HG02852 (cell line): ENCODE data around the gene RAX2.

ENCODE experiments used
- ATAC-seq: cut with Tn5 transposase; IDR thresholded peaks from one replicate; pipeline ENCODE4 v1.9.1; 2021; ENCODE audit warnings: mild to moderate bottlenecking, moderate library complexity; ENCODE audit not compliant: unreplicated experiment

Gene RAX2

DNA sequence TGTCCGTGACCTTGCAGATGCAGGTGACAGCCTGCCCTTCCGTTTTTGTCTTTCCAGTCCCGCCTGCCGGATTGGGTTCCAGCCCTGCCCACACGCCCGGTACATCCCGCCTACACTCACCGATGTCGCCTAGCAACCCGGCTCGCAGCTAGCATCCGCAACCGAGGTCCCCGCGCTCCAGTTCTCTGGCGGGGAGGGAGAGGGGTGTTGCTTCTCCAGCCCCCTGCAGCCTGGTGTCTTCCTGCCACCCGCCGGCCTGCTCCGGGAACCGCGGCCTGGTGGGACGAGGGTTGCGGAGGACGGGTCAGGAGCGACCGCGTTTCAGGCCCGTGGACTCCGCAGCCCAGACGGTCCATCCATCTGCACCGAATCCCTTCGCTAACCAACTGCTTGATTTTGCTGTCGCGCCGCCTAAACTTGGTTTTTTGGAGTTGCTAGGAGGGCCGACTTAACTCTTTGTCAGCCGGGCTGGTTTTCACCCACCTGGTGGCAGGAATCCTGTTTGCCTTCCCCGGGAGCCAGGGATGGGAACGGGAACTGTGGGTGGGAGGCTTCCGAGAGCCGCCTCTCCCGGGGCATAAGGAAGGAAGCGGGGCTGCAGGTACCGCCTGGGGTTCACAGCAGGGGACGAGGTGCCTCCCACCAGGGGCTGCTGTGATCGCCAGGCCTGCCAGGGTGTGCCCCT is 29.5 kb upstream of the RAX2 start:
- no peak for ATAC-seq

DNA sequence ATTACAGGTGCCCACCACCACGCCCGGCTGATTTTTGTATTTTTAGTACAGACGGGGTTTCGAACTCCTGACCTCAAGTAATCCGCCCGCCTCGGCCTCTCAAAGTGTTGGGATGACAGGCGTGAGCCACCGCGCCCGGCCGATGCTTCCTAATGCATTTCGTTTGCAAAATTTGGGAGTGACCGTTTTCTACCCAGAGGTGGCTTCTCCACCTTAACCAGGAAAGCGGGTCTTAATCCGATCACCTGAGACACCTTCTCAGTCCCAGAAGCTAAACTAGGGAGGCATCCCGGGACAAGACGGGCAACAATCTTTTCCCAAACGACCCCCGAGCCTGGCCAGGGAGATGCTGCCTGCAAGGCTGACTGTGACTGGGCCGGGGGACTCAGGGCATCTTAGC is 29.0 kb upstream of the RAX2 start:
- no peak for ATAC-seq

DNA sequence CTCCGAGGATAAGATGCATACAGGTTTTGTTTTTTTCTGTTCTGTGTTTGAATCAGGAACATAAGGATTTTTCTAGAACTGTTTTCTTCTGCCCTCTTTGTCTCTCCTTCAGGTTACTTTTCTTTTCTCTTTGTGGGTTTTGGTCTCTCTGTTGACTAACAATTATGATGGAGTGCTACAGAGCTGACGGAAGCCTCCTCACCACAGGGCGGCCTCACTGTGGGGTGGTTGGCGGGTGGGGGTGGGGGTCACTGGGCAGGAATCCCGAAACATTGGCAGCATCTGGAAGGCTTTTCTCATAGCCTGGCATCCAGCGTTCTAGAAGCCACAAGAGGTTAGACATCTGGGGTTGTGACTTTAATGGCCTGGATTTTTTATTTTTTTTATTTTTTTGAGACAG is 26.1 kb upstream of the RAX2 start:
- ATAC-seq: no peak

DNA sequence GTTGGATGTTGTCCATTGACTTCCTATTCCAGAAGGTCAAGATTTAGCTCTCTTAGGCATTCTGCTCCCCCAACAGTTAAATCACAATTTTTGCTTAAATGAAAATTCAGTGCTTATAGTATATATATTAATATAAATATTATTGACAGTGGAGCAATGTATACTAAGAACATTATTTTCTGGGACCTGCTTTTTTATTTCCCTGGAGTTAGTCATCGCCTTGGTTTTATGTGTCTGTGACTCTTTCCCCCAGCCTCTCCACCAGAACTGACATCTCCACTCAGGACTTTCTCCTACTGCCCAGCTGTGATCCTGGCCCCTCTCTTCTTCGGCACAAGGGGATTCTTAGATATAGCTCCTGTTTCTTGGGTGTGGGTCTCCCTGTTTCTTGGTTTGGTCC is 24.3 kb upstream of the RAX2 start:
- ATAC-seq: no peak

DNA sequence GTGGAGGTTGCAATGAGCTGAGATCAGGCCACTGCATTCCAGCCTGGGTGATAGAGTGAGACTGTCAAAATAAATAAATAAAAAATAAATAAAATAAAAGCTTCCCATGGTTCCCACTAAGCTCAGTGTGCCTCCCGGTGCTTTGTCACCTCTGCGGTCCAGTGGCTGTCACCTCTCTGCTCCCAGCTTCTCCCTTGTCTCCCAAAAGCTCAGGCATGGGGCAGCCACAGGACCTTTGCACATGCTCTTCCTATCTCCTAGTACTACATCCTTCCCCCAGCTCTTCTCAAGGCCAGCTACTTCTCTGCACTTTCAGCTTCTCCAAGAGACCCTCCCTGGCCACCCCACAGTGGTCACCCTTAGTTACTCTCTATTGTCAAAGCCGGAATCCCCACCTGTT is 21.8 kb upstream of the RAX2 start:
- ATAC-seq: no peak

DNA sequence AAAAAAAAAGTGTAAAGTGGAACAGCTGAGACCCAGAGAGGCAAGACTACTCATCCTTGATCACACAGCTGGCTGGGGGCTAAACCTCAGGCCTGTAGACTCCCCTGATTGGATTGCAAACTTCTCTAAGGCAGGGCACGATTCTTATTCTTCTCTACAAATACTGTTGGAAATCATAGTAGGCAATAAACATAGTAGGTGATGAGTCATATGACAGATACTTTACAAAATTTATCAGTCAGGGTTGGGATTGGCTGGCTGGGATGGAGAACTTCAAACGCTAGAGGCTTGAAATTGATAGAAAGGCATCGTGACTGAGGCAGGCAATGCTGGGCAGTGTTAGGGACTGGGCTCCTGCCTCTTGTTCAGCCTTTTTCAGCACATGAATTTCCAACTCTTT is 20.1 kb upstream of the RAX2 start:
- ATAC-seq: no peak

DNA sequence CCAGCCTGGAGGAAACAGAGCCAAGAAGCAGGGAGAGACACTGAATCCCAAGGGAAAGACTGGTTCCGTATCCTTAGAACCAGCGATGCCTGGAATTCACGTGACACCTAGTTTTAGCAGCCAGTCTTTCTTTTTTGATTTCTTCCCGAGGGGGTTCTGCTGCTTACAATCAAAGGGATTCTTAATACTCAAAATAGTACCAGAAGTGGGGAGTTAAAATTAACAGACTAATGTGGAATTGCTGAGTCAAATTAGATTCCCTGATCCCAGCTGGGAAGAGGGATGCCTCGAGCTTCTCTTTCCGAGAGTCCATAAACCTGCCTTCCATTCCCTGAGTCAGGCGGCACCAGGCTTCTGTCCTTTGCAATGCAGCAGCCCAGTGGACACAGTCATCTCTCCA is 18.9 kb upstream of the RAX2 start:
- no peak for ATAC-seq

DNA sequence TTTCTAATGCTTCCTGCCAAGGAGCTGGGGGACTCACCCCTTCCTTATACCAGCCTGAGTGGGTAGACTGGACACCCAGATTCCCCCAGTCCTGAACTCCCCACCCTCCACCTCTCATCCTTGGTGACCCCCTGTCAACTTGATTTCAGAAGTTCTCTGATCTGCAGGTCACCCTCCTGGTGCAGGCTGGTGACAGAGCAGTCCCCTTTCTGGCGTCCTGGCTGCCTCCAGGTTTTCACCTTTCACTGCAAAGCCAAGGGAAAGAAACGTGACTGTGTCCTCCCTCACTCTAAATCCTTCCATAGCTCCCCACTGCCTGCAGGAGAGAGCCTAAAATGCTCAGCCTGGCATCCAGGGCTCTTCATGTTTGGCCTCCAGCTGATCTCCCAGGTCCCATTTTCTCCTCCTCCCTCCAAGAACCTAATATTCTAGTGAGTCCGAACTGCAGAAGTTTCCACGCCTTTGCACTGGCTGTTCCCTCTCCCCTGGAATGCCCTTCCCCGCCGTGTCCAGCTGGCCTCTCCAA is 18.2 kb upstream of the RAX2 start:
- ATAC-seq: no peak

DNA sequence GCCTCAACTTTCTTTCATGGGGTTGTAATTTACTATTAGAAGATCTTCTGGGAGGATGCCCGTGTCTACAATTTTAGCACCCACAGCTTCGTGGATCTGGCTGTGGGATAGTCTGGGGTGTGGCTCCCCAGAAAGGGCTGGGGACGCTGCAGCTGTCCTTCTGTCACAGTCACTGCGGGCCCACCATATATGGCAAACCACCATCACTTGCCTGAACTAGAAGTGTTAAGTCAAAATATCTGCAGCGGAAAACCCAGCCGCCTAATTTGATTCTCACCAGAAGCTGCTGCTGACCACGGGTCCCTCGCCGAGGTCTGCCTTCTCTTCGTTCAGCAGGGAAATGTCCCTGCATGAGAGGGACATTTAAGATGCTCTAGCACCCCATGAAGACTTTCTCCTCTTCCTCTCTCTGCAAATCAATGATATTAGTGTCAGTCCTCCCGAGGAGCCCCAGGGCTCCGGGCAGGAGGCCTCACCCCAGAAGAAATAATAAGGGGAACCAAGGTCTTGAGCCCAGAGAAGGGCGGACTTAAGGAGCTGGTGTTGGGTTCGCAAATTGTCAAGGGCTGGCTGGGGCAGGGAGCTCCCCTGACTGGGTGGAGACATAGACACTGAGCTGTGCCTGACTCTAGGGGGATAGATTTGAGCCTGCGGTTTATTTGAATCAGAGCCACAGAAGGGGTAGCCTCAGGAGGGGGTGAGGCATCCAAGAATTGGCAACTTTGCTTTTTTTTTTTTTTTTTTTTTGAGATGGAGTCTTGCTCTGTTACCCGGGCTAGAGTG is 17.2 kb upstream of the RAX2 start:
- no peak for ATAC-seq

DNA sequence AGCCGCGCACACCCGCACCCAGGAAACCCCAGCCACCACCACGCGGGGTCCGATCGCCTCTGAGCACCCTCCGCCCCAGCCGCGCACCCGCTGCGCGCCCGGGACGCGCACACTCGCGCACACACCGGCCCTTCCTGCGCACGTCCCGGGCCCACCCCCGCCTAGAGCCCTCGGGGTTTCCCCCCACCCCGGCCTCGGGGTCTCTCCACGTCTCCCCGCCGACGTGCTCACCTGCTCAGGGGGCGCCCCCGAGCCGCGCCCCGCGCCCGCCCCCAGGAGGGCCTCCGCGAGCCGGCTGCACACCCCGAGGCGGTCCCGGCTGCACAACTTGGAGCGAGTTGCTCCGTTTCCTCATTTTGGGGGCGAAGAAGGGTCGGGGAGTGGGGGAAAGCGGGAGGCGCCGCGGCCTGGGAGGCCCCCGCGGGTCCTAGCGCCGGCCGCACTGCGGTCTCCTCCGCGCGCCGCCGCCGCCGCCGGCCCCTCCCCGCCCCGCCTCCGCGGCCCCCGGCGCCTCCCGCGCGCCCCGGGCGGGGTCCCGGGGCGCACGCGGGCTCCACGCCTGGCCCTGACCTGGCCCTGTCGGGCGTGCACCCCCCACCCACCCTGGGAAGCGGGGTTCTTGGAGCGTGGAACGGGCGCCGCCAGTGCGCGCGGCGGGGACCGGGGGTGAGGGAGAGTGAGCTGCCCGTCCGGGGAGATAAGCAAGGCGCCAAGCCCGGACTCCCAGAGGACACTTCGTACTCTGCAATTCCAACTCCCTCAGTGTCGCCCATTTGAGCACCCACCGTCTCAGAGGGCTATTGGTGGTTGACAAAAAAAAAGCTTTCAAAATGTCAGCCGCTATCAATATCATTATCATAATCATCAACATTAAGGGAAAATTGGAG is 14.2 kb upstream of the RAX2 start, which contains the start of gene MATK:
Gene MATK (minus strand): TSS at position 444 of the 887 bp plus-strand sequence. CDS start 1,246 bp downstream, outside the sequence.
- ATAC-seq: no peak

DNA sequence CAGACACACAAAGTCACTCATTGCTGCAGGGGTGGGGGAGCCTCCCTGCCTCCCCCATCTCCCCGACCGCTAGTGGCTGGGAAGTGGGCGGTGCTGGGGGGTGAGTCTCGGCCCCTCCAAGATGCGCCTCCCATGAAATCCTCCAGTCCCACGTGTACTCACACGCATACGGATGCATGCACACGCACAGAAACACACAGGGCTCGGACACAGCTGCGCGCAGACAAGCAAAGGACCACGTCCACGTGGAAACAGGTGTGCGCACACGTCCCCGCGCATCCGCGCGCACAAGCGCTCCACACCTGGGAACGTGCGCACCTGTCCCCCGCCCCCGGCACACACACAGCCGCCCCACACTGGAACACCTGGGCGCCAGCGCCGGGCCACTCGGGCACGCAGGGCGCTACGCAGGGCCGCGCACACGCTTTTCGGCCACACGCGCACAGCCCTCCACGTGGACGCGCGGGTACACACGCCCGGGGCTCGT is 13.5 kb upstream of the RAX2 start:
- no peak for ATAC-seq

DNA sequence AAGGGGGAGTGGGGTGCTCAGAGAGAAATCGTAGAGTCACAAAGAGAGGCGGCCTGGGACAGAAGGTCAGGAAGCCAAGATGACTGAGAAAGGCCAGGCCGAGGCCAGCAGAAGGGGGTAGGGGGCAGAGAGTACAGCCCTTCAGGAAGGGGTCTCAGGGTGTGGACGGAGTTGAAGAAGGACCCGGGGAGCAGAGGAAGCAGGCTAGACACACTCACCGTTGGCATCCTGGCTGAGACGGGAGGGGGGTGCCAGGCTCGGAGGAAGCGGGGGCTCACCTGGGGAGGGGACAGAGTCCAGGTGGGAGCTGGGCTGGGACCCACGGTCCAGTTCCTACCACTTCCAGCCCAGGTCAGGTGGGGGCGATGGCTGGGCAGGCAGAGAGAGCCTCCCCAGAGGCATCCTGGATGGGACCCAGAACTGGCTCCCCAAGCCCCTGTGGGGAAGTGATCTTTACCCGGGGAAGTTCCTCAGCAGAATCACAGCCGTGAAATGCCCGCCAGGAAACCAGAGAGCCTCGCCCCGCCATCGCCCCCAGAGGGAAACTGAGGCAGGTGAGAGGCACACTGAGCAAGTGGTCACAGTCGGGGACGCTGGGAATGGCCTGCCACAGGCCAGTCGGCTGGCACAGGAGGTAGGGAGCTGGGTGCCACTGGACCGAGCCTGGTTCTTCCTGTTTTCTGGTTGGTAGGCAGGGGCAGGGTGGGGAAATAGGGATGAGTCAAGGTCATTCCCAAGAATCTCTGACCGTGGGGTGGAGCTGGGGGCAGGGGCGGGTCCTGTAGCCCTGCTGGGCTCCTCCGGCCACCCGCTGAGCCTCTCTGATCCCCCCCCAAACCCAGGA is 12.8 kb upstream of the RAX2 start:
- no peak for ATAC-seq

DNA sequence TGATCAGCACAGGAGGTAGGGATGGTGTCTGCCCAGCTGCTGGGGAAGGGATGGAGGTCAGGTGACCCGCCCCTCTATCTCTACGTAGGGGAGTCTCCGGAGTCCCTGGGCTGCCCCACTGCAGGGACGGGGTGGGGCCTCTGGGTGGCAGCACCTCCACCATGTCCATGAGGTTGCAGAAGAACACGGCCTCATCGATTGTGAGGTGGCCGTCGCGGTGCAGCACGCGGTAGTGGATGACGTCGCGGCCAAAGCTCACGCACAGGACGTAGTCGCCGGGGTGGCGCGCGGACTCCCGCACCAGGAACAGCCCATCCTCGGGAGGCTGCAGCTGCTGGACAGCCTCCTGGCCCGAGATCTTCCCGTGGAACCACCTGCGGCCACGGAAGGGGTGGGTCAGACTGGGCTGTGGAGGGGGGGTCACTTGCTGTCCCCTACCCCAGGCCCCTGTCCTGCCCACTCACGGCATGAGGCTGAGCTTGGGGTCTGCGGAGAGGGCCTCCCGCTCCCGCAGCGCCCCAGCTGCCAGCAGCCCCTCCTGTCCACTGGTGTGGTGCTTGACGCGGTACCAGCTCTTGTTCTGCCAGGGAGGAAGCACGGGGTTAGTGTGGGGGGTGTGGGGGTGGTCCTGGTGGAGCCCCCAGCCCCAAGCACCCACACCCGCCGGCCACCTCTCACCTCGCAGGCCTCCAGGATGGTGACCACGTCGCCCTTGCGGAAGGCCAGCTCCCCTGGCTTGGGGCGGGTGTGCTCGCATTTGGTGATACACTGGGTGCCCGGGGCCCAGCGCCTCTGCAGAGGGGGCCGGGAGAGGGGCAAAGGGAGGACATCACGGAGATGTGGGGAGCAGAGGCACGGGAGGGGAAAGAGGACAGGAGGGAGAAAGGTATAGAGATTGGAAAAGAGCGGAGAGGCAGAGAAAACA is 11.9 kb upstream of the RAX2 start:
- no peak for ATAC-seq

DNA sequence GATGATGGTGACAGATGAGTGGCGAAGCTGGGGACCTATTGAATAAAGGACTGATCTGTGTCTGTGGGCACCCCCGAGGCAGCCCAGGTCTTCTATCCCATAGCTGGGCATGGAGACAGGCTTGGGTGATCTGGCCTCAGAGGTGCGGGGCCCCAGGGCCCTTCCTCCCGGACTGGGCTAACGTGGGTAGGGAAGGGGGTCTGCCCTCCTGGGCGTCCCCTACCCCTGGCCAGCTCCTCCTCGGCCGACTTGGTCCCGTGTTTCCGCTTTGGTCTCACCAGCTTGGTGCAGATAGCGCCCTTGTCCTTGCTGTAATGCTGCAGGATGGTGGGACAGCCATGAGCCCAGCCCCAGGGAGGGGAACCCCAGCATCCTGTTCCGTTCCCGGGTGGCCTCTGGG is 10.9 kb upstream of the RAX2 start:
- no peak for ATAC-seq

DNA sequence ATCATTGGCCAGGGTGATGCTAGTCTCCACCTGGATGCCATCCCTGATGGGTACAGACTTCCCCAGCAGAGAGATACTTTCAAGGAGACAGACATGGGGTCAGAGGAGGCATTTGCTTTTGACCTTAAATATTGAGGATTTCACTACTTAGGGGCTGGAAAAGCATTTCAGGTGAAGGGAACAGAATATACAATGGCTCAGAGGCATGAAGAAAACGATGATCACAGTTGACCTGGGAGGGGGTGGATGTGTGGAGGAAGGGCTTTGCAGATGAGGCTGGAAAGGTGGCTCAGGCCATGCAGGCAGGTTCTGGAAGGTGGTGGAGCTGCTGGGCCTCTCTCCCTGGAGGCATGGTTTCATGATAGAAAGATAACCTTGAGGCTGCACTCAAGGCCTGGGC is 10.3 kb upstream of the RAX2 start:
- no peak for ATAC-seq

DNA sequence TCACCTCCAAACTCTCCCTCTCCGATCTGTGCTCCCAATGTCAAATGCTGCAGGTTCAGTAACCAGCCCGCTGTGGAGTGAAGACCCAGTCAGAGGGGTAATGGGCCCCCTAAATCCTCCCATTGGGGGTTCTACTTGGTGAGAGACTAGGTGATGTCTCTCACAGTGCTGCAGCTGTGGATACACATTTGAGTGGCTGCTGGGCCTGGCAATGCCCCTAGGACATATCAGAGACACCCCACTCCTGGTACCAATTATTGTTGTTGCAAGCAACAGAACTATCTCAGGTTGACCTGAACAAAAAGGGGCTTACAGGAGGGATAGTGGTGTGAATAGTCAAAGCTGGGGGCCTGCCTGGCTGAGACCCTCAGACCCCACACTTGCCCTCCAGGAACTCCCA is 9.6 kb upstream of the RAX2 start:
- ATAC-seq: no peak

DNA sequence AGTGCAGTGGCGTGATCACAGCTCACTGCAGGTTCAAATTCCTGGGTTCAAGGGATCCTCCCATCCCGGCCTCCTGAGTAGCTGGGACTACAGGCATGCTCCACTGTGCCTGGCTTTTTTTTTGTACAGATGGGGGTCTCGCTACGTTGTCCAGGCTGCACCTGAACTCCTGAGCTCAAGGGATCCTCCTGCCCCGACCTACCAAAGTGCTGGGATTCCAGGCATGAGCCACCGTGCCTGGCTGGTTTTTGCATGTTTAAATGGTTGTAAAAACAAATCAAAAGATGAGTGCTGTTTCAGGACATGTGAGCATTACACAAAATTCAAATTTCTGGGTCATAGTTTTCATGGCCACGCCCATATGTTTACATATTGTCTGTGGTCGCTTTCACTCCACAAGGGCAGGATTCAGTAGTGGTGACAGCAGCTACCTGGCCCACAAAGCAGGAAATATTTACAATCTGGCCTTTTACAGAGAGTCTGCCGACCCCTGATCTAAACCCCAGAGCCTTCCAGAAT is 8.8 kb upstream of the RAX2 start:
- no peak for ATAC-seq

DNA sequence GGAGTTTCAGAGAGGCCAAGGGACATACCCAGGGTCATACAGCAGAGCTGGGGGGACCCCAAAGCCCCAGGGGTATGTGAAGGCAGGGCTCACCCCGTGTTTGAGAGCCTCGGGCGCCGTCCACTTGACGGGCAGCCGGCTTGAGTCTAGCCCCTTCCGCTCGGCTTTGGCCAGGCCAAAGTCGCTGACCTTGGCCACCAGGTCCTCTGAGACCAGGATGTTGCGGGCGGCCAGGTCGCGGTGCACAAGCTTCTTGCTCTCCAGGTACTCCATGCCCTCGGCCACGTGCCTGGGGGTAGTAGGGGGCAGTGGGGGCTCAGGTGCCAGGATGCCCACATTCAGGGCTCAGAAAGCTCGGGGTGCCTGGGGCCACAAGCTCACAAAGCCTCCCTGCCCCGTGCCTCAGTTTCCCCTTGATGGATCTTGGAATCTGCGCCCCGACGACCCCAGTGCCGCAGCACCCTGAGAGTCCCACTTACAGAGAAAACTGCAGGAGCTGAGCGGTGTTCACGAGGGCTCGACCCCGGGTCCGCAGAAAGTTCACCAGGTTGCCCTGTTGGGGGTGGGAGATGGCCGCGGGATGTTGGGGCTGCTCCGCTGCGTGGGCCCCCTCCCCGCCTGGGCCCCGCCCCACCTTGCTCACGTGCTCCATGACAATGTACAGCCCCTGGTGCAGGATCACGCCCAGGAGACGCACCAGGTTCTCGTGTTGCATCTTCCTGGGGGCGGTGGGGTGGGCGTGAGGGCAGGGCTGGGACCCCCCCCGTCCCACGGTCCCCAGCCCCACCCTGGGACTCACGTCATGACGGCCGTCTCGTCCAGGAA is 7.1 kb upstream of the RAX2 start:
- no peak for ATAC-seq
